GM19328 (cell line): ENCODE results near the gene EMX1.

ENCODE experiments used
- ATAC-seq: cut with Tn5 transposase; IDR thresholded peaks from one replicate; pipeline ENCODE4 v1.9.1; 2021; ENCODE audit warnings: mild to moderate bottlenecking, moderate library complexity; ENCODE audit not compliant: unreplicated experiment

EMX1 gene

DNA sequence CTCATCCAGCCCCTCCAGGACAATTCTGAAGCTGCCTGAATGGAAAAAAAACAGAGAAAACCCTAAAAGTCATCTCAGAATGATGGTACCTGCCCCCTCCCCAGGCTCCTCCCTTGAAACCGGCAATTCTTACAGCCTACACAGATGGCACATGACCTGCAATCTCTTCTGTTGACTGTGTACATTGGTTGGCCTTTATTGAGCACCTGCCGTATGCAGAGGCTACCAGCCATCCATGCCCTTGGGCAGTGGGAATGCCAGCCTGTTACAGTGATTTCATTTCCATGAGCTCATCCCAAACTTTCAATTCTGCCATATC is 57.1 kb downstream of the EMX1 start:
- ATAC-seq = no peak

DNA sequence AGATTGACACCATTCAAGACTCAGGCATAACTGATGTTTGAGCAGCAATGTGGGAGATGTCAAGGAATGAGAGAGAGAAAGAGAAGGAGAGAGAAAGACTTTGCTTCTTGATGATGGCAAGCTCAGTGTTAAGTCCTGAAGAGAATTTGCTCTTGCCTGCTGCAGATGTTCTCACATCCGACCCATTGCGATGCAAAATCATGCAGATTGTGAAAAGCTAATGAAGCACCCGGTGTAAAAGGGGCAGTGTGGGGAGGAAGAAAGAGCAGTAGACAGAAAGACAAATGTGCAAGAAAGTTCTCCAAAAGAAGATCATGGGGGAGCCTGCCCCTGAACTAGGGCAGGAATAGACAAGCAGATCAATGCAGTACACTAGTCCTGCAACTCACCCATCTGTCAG is 57.7 kb downstream of the EMX1 start:
- no peak for ATAC-seq

DNA sequence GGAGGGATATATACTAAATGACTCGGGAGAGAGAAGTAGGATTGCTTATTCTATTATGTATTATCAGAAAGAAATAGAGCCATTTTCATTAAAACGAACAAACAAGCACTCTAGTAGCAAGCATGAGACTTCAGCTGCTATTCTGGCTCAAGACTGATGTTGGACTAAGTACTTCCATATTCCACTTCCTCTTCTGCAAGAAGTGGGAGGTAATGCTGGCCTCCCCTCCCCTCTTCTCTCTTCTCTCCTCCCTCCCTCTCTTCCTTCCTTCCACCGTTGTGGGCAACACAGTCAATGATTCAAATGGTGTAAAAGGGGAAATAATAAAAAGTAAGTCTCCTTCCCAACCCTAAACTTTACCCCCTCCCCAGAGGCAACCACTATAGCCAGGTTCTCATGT is 62.6 kb downstream of the EMX1 start:
- ATAC-seq = no peak

DNA sequence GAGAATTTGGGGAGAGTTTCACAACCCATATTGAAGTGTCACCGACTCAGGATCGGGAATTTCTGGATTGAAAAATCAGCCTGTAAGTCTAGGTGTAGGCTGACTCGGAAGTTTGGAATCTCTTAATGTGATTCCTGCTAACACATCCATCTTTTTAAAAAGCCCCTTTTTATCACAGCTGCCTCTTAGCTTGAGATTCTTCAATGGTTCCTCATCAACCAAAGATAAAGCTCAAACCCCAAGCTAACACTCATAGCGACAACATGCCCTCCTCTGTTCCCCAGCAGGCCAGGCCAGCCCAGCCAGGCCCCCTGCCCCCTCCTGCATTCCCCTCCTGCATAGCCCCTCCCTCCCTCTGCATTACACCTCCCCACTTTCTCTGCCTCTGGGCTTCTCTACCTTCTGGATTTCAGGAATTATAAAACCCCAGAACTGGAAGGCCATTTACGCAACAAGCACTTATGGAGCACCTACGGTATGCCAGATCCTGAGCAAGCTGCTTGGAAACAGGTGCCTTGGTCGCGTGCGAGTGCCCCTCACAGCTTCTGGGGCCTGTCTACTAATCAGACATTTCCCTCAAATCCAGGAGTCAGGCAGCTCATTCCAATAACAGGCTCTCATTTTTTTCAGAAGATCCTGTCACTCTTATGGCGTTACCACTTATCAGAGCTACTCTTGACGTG is 63.4 kb downstream of the EMX1 start:
- ATAC-seq = no peak

DNA sequence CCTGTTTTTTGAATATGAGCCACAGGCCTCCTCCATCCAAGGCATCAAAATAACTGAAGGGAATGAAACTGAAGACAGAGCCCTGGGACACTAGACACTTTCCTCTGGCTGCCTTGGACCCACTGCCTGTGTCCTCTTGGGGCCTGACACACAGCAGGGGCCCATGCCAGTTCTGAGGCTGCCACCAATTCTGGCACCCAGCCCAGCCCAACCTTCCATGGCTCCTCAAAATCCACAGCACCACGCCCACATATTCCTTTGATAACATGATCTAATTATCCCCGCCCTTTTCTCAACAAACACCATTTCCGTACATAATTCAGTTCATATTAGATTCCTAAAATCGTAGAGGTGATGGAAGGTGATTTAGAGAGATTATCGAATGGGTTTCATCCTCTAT is 64.2 kb downstream of the EMX1 start:
- no peak for ATAC-seq

DNA sequence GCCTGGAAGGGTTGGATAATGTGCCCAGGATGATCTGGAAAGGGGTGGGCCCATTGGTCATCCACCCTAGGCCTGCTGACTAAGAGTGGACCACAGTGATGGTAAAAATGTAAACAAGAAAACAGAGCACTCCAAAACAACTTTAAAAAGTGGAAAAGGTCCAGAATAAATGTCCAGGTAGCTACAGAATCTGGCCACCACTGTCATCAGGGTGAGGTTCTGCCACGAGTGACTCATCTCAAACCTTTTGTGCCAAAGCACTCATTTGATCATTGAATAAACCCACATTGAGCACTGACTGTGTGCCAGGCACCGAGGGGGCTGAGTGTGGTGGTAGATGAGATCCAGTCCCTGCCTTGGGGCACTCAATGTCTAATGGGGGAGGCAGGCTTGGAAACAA is 64.9 kb downstream of the EMX1 start:
- no peak for ATAC-seq

DNA sequence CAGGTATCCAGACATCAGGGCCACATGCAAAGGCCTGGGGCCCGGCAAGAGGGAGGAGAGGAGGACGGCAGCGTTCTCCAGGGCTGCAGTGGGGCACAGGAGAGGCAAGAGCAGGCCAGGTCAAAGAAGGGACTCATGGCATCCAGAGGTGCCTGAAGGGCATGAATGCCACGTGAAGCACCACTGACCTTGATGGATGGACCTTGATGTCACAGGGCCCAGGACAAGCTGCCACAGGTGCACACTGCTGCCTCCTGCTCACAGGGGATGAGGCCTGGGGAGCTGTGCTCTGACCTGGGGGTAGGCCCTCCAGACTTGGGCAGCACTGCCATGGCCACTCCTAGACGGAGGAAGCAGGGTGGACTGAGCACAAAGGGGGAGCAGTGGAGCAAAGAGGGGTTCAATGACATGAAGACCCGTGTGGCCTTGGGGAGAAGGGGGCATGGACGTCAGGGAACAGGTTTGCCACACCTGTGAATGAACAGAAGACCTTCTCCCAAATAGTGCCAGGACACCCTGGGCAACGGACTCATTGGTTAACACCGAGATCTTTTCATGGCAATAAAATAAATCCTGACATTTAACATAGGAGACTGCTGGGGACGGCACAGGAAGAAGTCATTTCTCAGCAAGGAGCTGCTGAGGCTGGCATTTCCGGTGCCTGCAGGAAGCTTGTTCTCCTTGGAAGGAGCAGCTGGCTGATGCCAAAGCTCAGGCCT is 65.6 kb downstream of the EMX1 start:
- no peak for ATAC-seq

DNA sequence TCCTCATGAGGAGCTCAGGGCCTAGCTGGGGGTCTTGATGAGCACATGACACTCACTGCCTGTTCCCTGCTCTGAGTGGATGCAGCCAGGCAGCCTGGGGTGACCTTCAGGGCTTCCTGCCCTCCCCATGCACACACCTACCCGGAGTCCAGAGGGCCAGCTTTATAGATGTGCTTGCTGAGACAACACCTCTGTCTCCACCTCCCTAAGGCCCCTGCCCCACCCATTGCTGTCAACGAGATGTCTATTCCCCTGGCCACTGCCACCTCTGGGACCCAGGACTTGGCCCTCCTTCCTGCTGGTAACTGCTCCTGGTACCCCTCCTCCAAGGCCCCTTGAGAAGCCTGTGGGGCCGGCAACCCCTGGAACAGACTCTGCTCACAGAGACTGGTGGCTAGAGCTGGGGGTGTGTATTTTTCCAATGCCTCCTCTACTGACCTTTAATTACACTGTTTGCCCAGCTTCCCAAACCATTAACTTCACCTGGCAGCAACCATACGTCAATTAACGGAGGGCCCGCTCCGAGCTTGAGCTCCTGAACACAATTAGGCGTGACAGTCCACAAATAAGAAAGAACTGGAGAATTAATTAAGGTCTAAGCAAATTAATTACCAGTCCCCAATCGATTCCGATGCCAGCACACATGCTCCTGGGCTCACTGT is 66.3 kb downstream of the EMX1 start:
- ATAC-seq = no peak

DNA sequence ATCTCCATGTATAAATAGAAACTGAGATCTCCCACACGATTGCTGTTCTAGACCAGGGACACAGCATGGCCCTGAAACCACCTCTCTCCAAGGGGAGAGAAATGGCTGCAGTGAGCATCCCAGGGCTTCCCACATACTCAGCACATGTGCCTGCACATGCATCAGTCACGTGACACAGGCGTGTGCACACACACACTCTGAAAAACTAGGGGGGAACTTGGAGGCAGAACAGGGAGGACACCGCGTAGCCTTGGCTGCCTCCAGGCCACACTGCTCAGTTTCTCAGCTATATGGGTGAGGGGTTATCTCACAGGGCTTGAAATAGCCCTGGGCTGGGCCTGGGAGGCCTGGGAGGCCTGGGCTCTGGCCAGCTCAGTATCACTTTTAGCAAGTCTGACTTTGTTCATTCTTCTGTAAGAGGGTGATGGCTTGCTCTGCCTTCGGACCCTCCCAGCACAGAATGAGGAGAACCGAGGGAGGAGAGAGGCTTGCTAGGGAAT is 66.9 kb downstream of the EMX1 start:
- no peak for ATAC-seq
